SK-N-SH (cell line): ENCODE results near the gene ZDHHC5. TPM values are rescaled to one million over a fixed set of nuclear protein-coding genes. Genes with fewer than 3 reads are reported as not detected.

Experiments
- CTCF ChIA-PET: fragments of 300-600, 350-600 bp; formaldehyde crosslinking; extraction: SDS; loops from one replicate; lab custom pipeline; 2021; lab: Yijun Ruan, JAX
- POLR2A ChIA-PET: fragments of 350-600 bp; sonication (Branson Sonifier 250); formaldehyde crosslinking; extraction: SDS; loops from one replicate; lab custom pipeline; 2020; ENCODE audit warnings: antibody characterized with exemption, inconsistent platforms; lab: Yijun Ruan, JAX
- DNase-seq: peaks from one replicate; pipeline ENCODE4 v3.0.0; 2012
- H2AFZ ChIP-seq: fragments of 200-600 bp; sonication (generic); 2 replicates; pipeline ENCODE4 v1.8.1; 2016; ENCODE audit warnings: antibody characterized with exemption, mild to moderate bottlenecking, low read depth
- H3F3A ChIP-seq: fragments of 200-600 bp; sonication (generic); replicated peaks from 2 replicates; pipeline ENCODE3; 2016; ENCODE audit warnings: antibody characterized with exemption, mild to moderate bottlenecking; ENCODE audit not compliant: insufficient read depth
- H3K27ac ChIP-seq, 2 experiments: fragments of 200-500 bp in 1 of 2; fragments of 200-600 bp in 1 of 2; sonication (Bioruptor generic) in 1 of 2; sonication (generic), shearing (Covaris generic) in 1 of 2; 2 replicates each; pipeline versions ENCODE4 v1.5.1 to v1.6.1; 2014 to 2016; ENCODE audit warnings: low read depth in 2 of 2, inconsistent platforms in 1 of 2, low read length in 1 of 2, mild to moderate bottlenecking in 1 of 2, mixed read lengths in 1 of 2
- H3K27me3 ChIP-seq: fragments of 200-600 bp; sonication (generic), shearing (Covaris generic); 2 replicates; pipeline ENCODE4 v1.6.1; 2016; ENCODE audit warnings: mixed run types; ENCODE audit not compliant: insufficient read depth
- H3K36me3 ChIP-seq, 2 experiments: fragments of 200-500 bp in 1 of 2; fragments of 200-600 bp in 1 of 2; sonication (Bioruptor generic) in 1 of 2; sonication (generic) in 1 of 2; replicated peaks in 1 of 2; 2 replicates each; pipeline versions ENCODE3 to v1.5.1; 2014 to 2016; ENCODE audit warnings: low read length in 1 of 2, mild to moderate bottlenecking in 1 of 2; ENCODE audit not compliant: insufficient read depth in 2 of 2, control insufficient read depth in 1 of 2
- H3K4me1 ChIP-seq, 2 experiments: fragments of 200-500 bp in 1 of 2; fragments of 200-600 bp in 1 of 2; sonication (Bioruptor generic) in 1 of 2; sonication (generic), shearing (Covaris generic) in 1 of 2; 2 replicates each; pipeline versions ENCODE4 v1.5.1 to v1.6.1; 2014 to 2016; ENCODE audit warnings: low read depth in 1 of 2, low read length in 1 of 2, mixed run types in 1 of 2; ENCODE audit not compliant: insufficient read depth in 2 of 2, control insufficient read depth in 1 of 2
- H3K4me2 ChIP-seq: fragments of 200-600 bp; sonication (generic), shearing (Covaris generic); 2 replicates; pipeline ENCODE4 v1.6.1; 2017; ENCODE audit warnings: mixed run types
- H3K4me3 ChIP-seq, 2 experiments: fragments of 200-500 bp in 1 of 2; fragments of 200-600 bp in 1 of 2; sonication (Bioruptor generic) in 1 of 2; sonication (generic), shearing (Covaris generic) in 1 of 2; 2 replicates each; pipeline versions ENCODE4 v1.5.1 to v1.8.1; 2014 to 2016; ENCODE audit warnings: low read depth in 2 of 2, inconsistent platforms in 1 of 2, low read length in 1 of 2, mild to moderate bottlenecking in 1 of 2, mixed read lengths in 1 of 2, moderate library complexity in 1 of 2
- H3K79me2 ChIP-seq: fragments of 200-600 bp; sonication (generic); 2 replicates; pipeline ENCODE4 v1.8.1; 2017; ENCODE audit warnings: mild to moderate bottlenecking; ENCODE audit not compliant: insufficient read depth
- H3K9ac ChIP-seq: fragments of 200-600 bp; sonication (generic); 2 replicates; pipeline ENCODE4 v1.6.1; 2017; ENCODE audit warnings: mixed run types
- H3K9me2 ChIP-seq: fragments of 200-600 bp; sonication (generic); 2 replicates; pipeline ENCODE4 v1.6.1; 2017; ENCODE audit warnings: mixed run types
- H3K9me3 ChIP-seq: fragments of 200-600 bp; sonication (generic); 2 replicates; pipeline ENCODE4 v1.6.1; 2017; ENCODE audit warnings: mixed run types, mild to moderate bottlenecking, moderate library complexity
- H4K20me1 ChIP-seq: fragments of 200-600 bp; sonication (generic); 2 replicates; pipeline ENCODE4 v1.6.1; 2017; ENCODE audit warnings: mild to moderate bottlenecking, mixed run types; ENCODE audit not compliant: insufficient read depth
- CHD2 ChIP-seq: fragments of 150-350 bp; IDR thresholded peaks from 2 replicates; pipeline ENCODE4 v1.6.1; 2018; ENCODE audit warnings: low read length; ENCODE audit not compliant: partially characterized antibody
- CTCF ChIP-seq: fragments of 200-600 bp; sonication (generic); IDR thresholded peaks from 2 replicates; pipeline ENCODE4 v1.6.1; 2017; ENCODE audit warnings: antibody characterized with exemption, mild to moderate bottlenecking, moderate library complexity
- ELF1 ChIP-seq: IDR thresholded peaks from 2 replicates; pipeline ENCODE4 v1.4.0; 2012
- EZH2phosphoT487 ChIP-seq: fragments of 200-600 bp; sonication (generic); IDR thresholded peaks from 2 replicates; pipeline ENCODE4 v1.6.1; 2017; ENCODE audit warnings: low read depth, mixed run types, mild to moderate bottlenecking, antibody characterized with exemption, moderate library complexity, borderline replicate concordance
- FOSL2 ChIP-seq: IDR thresholded peaks from 2 replicates; pipeline ENCODE4 v1.4.0; 2012; ENCODE audit warnings: low read depth, mild to moderate bottlenecking, moderate library complexity, borderline replicate concordance
- FOXJ3 ChIP-seq: sonication (generic); formaldehyde crosslinking; IDR thresholded peaks from 2 replicates; pipeline ENCODE4 v1.5.1; 2020; ENCODE audit warnings: mild to moderate bottlenecking, missing genetic modification reagents
- FOXM1 ChIP-seq: IDR thresholded peaks from 2 replicates; pipeline ENCODE4 v1.4.0; 2012; ENCODE audit warnings: low read depth, mild to moderate bottlenecking
- GABPA ChIP-seq: IDR thresholded peaks from 2 replicates; pipeline ENCODE4 v1.4.0; 2012; ENCODE audit warnings: low read depth, mild to moderate bottlenecking
- GATA2 ChIP-seq: sonication (generic); formaldehyde crosslinking; IDR thresholded peaks from 2 replicates; pipeline ENCODE4 v1.5.0; 2020; ENCODE audit warnings: mild to moderate bottlenecking, missing genetic modification reagents
- JUND ChIP-seq: IDR thresholded peaks from 2 replicates; pipeline ENCODE4 v1.4.0; 2012
- MAX ChIP-seq: IDR thresholded peaks from 2 replicates; pipeline ENCODE4 v1.4.0; 2012; ENCODE audit warnings: low read depth
- MEF2A ChIP-seq: IDR thresholded peaks from 2 replicates; pipeline ENCODE4 v1.4.0; 2012; ENCODE audit warnings: low read depth, borderline replicate concordance
- NFIC ChIP-seq: IDR thresholded peaks from 2 replicates; pipeline ENCODE4 v1.4.0; 2012; ENCODE audit warnings: borderline replicate concordance
- POLR2AphosphoS5 ChIP-seq: IDR thresholded peaks from 2 replicates; pipeline ENCODE4 v1.6.1; 2012; ENCODE audit warnings: low read depth, low read length
- RAD21 ChIP-seq: IDR thresholded peaks from 2 replicates; pipeline ENCODE4 v1.6.1; 2012; ENCODE audit warnings: mild to moderate bottlenecking, low read length
- RCOR1 ChIP-seq: fragments of 150-350 bp; IDR thresholded peaks from 2 replicates; pipeline ENCODE4 v1.6.1; 2017; ENCODE audit warnings: antibody characterized with exemption, low read length
- REST ChIP-seq: IDR thresholded peaks from 2 replicates; pipeline ENCODE4 v1.6.1; 2012; ENCODE audit warnings: mild to moderate bottlenecking, low read depth, low read length, moderate library complexity
- RFX5 ChIP-seq: IDR thresholded peaks from 2 replicates; pipeline ENCODE4 v1.6.1; 2012; ENCODE audit warnings: mild to moderate bottlenecking, improper control_type of control experiment, low read length
- RXRA ChIP-seq: IDR thresholded peaks from 2 replicates; pipeline ENCODE4 v1.4.0; 2012; ENCODE audit warnings: low read depth, mild to moderate bottlenecking, borderline replicate concordance
- TEAD4 ChIP-seq: IDR thresholded peaks from 2 replicates; pipeline ENCODE4 v1.4.0; 2012; ENCODE audit warnings: mild to moderate bottlenecking, borderline replicate concordance; ENCODE audit not compliant: insufficient read depth
- USF1 ChIP-seq: IDR thresholded peaks from 2 replicates; pipeline ENCODE4 v1.4.0; 2012; ENCODE audit warnings: low read depth, borderline replicate concordance
- WGBS: methylation state at CpG from one replicate; pipeline ENCODE4 v1.1.6; 2017; ENCODE audit warnings: low lambda C conversion rate; 5-methylcytosine and 5-hydroxymethylcytosine counted together
- polyA plus RNA-seq, 3 experiments: library from polyadenylated mRNA; depleted of rRNA; stranded (reverse); fragments of >200 nt; gene quantifications; 2 replicates each; pipeline ENCODE4 v1.2.3, GENCODE V29; 2012

ZDHHC5 gene
- polyA plus RNA-seq, 1 of the 3 experiments (the other 2 are of a cell fraction): 46.6 TPM

GRCh38 chr11:57727185-57727584 is 59.3 kb downstream of the ZDHHC5 start:
- H2AFZ ChIP-seq: no peak overlapping the region
- DNase-seq: no peak
- no peaks in the 10 kb centered on the region for H3K27me3 ChIP-seq
- H3K4me1 ChIP-seq: no peaks in the 10 kb centered on the region
- H3K27ac ChIP-seq: no peak overlapping the region
- peaks cover 13% of the 10 kb centered on the region; the same call in 1 of the 2 replicates for H4K20me1 ChIP-seq
- H3K4me2 ChIP-seq: no peak overlapping the region
- POLR2A ChIA-PET: no interaction called here
- H3K4me3 ChIP-seq: no peak overlapping the region
- H3K36me3 ChIP-seq: peaks cover 5 to 17% of the 10 kb centered on the region in 2 experiments
- peaks cover 95% of the 10 kb centered on the region for H3K79me2 ChIP-seq
- CTCF ChIA-PET: interaction anchor here (0.7 to 1.5 kb wide), 2 partner anchors 17 to 74 kb away, joined by 3 to 5 read pairs; no protein-coding TSS in a partner anchor
- peaks cover 6% of the 10 kb centered on the region for H3F3A ChIP-seq
- TF ChIP-seq CTCF: no peak
- TF ChIP-seq FOXJ3: no peak
- TF ChIP-seq MEF2A: no peak
- TF ChIP-seq EZH2phosphoT487: no peak
- no peak for TF ChIP-seq MAX
- no peak for TF ChIP-seq JUND
- TF ChIP-seq FOSL2: no peak
- no peak for TF ChIP-seq RAD21
- TF ChIP-seq USF1: no peak
- no peak for TF ChIP-seq RFX5
- TF ChIP-seq CHD2: no peak
- TF ChIP-seq FOXM1: no peak
- TF ChIP-seq GABPA: no peak
- TF ChIP-seq RXRA: no peak
- no peaks in the 10 kb centered on the region for H3K9me3 ChIP-seq
- H3K9me2 ChIP-seq: no peaks in the 10 kb centered on the region
- H3K9ac ChIP-seq: no peak overlapping the region
- 71% methylated on average over 2 of the region's 2 CpGs for whole genome bisulfite sequencing

- DNase-seq: no peak
- Histone ChIP-seq H3K27ac (no peak overlapping the region), H3K36me3 (peaks cover 5 to 6% of the 10 kb centered on the region in 2 experiments), H3K9me3 (no peaks in the 10 kb centered on the region), H3K4me2 (no peak overlapping the region), H4K20me1 (0 out of 2 replicates have a peak, but pooled peaks cover 5% of the 10 kb centered on the region), H3K9me2 (no peaks in the 10 kb centered on the region), H3F3A (peaks cover 6% of the 10 kb centered on the region), H3K27me3 (no peaks in the 10 kb centered on the region), H3K79me2 (peaks cover 95% of the 10 kb centered on the region), H3K4me1 (no peaks in the 10 kb centered on the region), H3K9ac (no peak overlapping the region), H2AFZ (no peak overlapping the region), H3K4me3 (no peak overlapping the region)
- 83% methylated on average over 7 of the region's 7 CpGs for WGBS
- CTCF ChIA-PET: interaction anchor here (1.5 kb wide), 1 partner anchor 72 kb away, joined by 5 read pairs; no protein-coding TSS in a partner anchor
- POLR2A ChIA-PET: no interaction called here
- TF ChIP-seq POLR2AphosphoS5 (no peak), NFIC (no peak), REST (no peak), TEAD4 (no peak), MEF2A (no peak), ELF1 (no peak), GATA2 (CRISPR knock-in tag) (no peak), RCOR1 (no peak), FOXM1 (no peak), CTCF (no peak)
Measured at GRCh38 chr11:57728829-57729228, 60.9 kb downstream of the ZDHHC5 start.
